Medulla oblongata (tissue), 1 donor: Measurements from ENCODE around the gene GTF3C1.

ENCODE experiments used
- DNase-seq: peaks from one replicate; pipeline ENCODE4 v3.0.0-alpha.2; 2015; ENCODE audit errors: extremely low spot score

Gene GTF3C1

DNA sequence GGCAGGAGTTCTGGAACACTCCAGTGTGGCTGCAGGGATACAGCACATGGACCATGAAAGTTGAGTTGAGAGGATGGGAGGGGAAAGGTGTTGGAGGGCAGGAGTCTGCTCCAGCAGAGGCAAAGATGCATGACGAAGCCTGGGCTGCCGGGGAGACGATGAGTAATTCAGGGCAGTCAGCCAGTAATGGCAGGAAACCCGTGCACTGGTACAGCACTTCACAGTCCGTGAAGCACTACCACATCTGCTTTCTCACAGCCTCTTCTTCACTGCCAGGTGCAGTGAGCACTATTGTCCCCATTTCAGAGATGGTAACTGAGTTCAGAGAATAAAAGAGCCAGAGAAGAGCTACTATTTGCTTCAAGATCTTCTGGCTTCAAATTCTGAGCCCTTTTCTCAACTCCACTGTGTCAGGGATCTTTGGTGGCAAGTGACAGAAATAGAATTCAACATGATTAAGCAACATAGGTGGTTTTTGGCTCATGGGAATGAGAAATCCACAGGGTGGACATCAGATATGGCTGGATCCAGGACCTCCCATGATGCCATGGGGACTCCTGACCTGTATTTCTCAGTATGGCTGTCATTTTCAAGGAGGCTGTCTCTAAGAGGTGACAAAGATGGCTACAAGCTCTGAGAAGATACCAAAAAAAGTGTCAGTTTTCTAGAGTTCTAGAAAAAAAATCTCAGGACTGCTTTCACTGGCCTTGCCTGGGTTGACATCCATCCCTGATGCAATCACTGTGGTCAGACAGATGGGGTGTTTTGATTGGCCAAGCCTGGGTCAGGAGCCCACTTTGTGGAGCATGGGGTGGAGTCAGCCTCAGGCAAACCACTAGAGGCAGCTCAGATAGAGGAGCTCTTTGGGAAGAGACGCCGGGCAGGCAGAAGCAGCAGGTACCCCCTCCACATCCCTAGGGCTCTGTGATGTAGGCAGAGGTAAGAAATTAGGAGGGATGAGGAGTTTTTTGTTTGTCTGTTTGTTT is 123.0 kb downstream of the GTF3C1 start:
- peak; percentile 33 for DNase-seq

GRCh38 chr16:27425961-27426360 is 123.8 kb downstream of the GTF3C1 start:
- DNase-seq = no peak

- no peak for DNase-seq
These were observed 124.8 kb downstream of the GTF3C1 start for GRCh38 chr16:27424772-27425498.

GRCh38 chr16:27421961-27422740 is 127.6 kb downstream of the GTF3C1 start:
- no peak for DNase-seq

DNA sequence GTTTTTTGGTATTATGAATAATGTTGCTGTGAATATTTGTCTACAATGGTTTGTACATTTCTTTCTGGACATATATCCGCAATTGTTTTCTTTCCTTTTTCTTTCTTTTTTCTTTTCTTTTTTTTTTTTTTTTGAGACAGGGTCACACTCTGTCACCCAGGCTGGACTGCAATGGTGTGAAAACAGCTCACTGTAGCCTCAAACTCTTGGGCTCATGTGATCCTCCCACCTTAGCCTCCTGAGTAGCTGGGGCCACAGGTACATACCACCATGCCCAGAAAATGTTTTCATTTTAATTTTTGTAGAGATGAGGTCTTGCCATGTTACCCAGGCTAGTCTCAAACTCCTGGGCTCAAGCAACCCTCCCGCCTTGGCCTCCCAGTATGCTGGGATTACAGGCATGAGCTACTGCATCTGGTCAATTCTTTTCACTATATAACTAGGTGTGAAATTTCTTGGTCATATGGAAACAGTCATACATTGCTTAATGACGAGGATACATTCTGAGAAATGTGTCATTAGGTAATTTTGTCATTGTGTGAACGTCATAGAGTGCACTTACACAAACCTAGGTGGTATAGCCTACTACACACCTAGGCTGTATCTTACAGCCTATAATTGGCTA is 132.6 kb downstream of the GTF3C1 start:
- DNase-seq = no peak

- DNase-seq = no peak
These were observed 134.8 kb downstream of the GTF3C1 start for GRCh38 chr16:27414788-27415431.

GRCh38 chr16:27413956-27414355 is 135.8 kb downstream of the GTF3C1 start:
- DNase-seq = no peak

- DNase-seq = no peak
These were observed 139.0 kb downstream of the GTF3C1 start for GRCh38 chr16:27410761-27411160.
